Activated naive CD4-positive, alpha-beta T cell treated with anti-CD3 and anti-CD28 coated beads, Interleukin-2, amount 50 U/mL, for 72 hours (primary cell): Measurements from ENCODE around the gene ANP32A. TPM values are rescaled to one million over a fixed set of nuclear protein-coding genes. Genes with fewer than 3 reads are reported as not detected.

ENCODE experiments used
- ATAC-seq, 2 donors: fragments of 150-1000 bp; cut with Tn5 transposase; 2 replicates each; pipeline ENCODE4 v1.10.0; 2021; ENCODE audit warnings: mild to moderate bottlenecking in 2 of 2, moderate library complexity in 2 of 2
- DNase-seq, 2 donors: peaks; one replicate each; pipeline ENCODE4 v3.0.0; 2021 to 2022; ENCODE audit warnings: low spot score in 2 of 2
- H3K27ac Mint-ChIP-seq, 2 donors: one replicate each; pipeline ENCODE4 v1.8.0; 2022; ENCODE audit warnings: mild to moderate bottlenecking in 2 of 2, mixed read lengths in 2 of 2
- H3K36me3 Mint-ChIP-seq, 2 donors: one replicate each; pipeline ENCODE4 v1.8.0; 2022; ENCODE audit warnings: mixed read lengths in 2 of 2
- H3K9me3 Mint-ChIP-seq, 2 donors: one replicate each; pipeline ENCODE4 v1.8.0; 2022; ENCODE audit warnings: mixed read lengths in 2 of 2
- total RNA-seq, 2 donors: library from RNA; stranded (reverse); gene quantifications; one replicate each; pipeline ENCODE4 v1.2.3, GENCODE V29; 2022

ANP32A gene
- total RNA-seq, 2 donors from 2014 or later: 136 to 237 TPM

DNA sequence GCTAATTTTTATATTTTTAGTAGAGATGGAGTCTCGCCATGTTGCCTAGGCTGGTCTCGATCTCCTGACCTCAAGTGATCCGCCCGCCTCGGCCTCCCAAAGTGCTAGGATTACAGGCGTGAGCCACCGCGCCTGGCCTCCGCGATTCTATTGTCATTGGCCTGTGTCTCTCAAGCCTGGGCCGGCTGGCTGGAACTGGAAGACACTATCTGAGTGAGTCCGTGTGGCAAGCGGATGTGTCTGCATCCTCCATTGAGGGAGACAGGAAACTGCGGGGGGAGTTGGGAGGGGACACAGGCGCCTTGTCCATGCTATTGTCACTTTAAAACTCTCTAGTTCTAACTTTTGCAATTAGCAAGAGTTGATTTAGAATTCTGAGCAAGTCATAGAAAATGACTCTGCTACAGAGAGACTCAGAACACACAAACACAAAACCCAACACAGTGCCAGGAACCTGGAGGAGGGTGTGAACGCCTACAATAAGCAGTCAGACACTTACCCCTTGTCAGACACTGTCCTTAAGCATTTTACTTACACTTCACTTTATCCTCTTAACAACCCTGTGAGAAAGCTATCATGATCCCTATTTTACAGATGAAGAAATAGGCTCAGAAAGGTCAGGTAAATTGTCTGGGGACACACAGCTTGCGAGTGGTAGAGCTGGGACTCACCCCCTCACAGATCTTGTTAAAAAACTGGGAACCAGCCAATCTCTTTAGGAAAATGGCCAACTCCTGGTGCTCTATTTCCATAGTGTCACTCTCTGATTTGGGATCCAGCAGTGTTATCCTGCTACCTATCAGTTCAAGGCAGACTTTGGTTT, 38.7 kb downstream of the ANP32A start:
- peak; percentile 64 to 89 for ATAC-seq
- DNase-seq: peak in 1 of 2 donors; percentile 21
- Mint-ChIP-seq H3K36me3 (peaks cover 8 to 30% of the 10 kb centered on the region in 2 donors), H3K9me3 (no peaks in the 10 kb centered on the region), H3K27ac (peak overlapping the region; percentile 82 to 94)

DNA sequence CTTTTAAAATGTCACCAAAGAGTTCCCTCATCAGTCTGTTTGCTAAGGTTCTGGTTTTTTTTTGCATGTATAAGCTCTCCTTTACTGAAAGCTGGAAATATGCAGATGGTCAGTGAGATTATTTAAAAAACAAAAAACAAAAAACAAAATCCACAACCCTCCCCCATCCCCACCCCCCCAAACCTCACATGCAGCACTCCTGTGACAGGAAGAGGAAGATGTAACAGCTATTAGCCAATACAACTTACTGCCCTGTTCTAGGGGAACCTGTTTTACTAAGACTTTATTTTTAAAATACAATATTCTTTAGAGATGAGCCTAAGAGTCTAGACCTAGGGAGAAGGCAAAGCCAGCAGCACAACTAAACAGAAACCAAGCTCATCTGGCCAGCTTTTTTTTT, 39.5 kb downstream of the ANP32A start:
- H3K9me3 Mint-ChIP-seq: no peaks in the 10 kb centered on the region
- DNase-seq (no peak), ATAC-seq (no peak)
- peaks cover 8 to 30% of the 10 kb centered on the region in 2 donors for H3K36me3 Mint-ChIP-seq
- H3K27ac Mint-ChIP-seq: peak overlapping the region in 1 of 2 donors; percentile 94

DNA sequence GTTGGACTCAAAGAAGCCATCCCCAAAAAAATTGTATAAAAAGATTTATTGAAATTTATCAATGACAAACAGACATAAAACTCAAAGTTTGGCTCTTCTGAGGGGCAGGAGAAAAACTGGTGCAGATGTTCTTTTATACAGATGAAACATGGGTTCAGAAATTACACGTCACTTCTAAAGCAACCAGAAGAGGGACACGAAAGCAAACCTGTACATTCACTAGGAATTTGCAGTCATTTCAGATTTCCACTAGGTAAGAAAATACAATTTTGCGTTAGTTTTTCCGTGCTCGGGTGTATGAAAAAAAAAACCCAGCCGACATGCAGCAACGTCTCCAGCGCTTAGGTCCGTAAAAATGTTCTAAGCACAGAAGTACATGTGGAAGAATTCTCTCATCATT, 41.8 kb downstream of the ANP32A start:
- Mint-ChIP-seq H3K36me3 (peaks cover 8 to 32% of the 10 kb centered on the region in 2 donors), H3K9me3 (peaks cover 0 to 7% of the 10 kb centered on the region in 2 donors), H3K27ac (no peak overlapping the region)
- DNase-seq: no peak
- no peak for ATAC-seq

GRCh38 chr15:68776477-68777270, 44.0 kb downstream of the ANP32A start:
- Mint-ChIP-seq H3K27ac (peak overlapping the region; percentile 13 to 51), H3K36me3 (peaks cover 0 to 20% of the 10 kb centered on the region in 2 donors), H3K9me3 (peaks cover 0 to 7% of the 10 kb centered on the region in 2 donors)
- ATAC-seq (peak in 1 of 2 donors; percentile 17), DNase-seq (no peak)

- Mint-ChIP-seq H3K9me3 (peaks cover 0 to 7% of the 10 kb centered on the region in 2 donors), H3K36me3 (peaks cover 0 to 20% of the 10 kb centered on the region in 2 donors), H3K27ac (no peak overlapping the region)
- no peak for DNase-seq
- ATAC-seq: no peak
These were observed 44.8 kb downstream of the ANP32A start for GRCh38 chr15:68775671-68776476.

DNA sequence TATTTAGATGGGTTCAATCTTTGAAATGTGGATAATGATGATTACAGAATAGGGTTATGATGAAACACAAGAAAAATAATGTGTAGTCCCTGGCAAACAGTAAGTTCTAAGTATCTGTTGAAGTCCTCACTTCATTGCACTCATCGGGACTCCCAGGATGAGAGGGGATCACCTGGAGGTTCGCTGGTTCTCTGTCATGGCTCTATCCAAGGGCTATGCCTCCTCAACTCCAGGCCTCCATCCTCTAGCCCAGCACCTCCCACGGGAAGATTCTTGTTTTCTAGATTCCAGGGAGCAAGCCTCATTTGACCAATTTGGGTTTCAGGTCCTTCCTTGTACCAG, 45.5 kb downstream of the ANP32A start:
- Mint-ChIP-seq H3K36me3 (peaks cover 0 to 17% of the 10 kb centered on the region in 2 donors), H3K9me3 (peaks cover 0 to 7% of the 10 kb centered on the region in 2 donors), H3K27ac (peak overlapping the region in 1 of 2 donors; percentile 53)
- DNase-seq: no peak
- ATAC-seq: no peak

GRCh38 chr15:68774521-68775235, 46.0 kb downstream of the ANP32A start:
- ATAC-seq (no peak), DNase-seq (no peak)
- H3K36me3 Mint-ChIP-seq: peaks cover 0 to 12% of the 10 kb centered on the region in 2 donors
- peak overlapping the region in 1 of 2 donors; percentile 56 for H3K27ac Mint-ChIP-seq
- H3K9me3 Mint-ChIP-seq: peaks cover 0 to 7% of the 10 kb centered on the region in 2 donors

- Mint-ChIP-seq H3K36me3 (peaks cover 0 to 8% of the 10 kb centered on the region in 2 donors), H3K27ac (peak overlapping the region in 1 of 2 donors; percentile 56), H3K9me3 (peaks cover 0 to 7% of the 10 kb centered on the region in 2 donors)
- DNase-seq: no peak
- ATAC-seq: peak in 1 of 2 donors; percentile 49
These were observed 46.6 kb downstream of the ANP32A start for GRCh38 chr15:68774120-68774519.

GRCh38 chr15:68773036-68773435, 47.7 kb downstream of the ANP32A start:
- peaks cover 0 to 7% of the 10 kb centered on the region in 2 donors for H3K9me3 Mint-ChIP-seq
- H3K36me3 Mint-ChIP-seq: peaks cover 0 to 8% of the 10 kb centered on the region in 2 donors
- H3K27ac Mint-ChIP-seq: no peak overlapping the region
- no peak for ATAC-seq
- DNase-seq: no peak

- peaks cover 0 to 7% of the 10 kb centered on the region in 2 donors for H3K9me3 Mint-ChIP-seq
- no peak for ATAC-seq
- peaks cover 0 to 8% of the 10 kb centered on the region in 2 donors for H3K36me3 Mint-ChIP-seq
These were observed 50.5 kb downstream of the ANP32A start for GRCh38 chr15:68770216-68770615.

DNA sequence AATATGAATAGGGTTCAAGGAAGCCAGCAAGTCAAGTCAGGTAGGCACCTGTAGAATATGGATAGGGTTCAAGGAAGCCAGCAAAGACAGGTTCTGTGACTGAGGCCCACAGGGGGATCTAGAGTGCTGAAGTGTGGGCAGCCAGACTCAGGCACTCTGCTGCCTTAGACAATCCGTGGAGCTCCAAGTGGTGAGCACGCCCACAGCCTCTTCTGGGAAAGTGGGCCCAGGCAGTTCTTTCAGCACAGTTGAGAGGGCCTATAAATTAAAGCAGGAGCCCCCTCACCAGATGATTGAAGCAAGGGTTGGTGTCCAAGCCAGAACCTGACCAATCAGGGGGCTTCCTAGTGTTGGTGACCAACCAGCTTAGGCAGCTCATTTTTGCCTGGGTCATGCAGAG, 51.0 kb downstream of the ANP32A start:
- peaks cover 0 to 8% of the 10 kb centered on the region in 2 donors for H3K36me3 Mint-ChIP-seq

More at GRCh38 chr15:68770216-68770615, 50.5 kb downstream of the ANP32A start:
- DNase-seq: no peak
- H3K27ac Mint-ChIP-seq: peak overlapping the region in 1 of 2 donors; percentile 39

GRCh38 chr15:68768321-68768720, 52.4 kb downstream of the ANP32A start:
- no peaks in the 10 kb centered on the region for H3K9me3 Mint-ChIP-seq
- no peaks in the 10 kb centered on the region for H3K36me3 Mint-ChIP-seq
- ATAC-seq (peak; percentile 16 to 56), DNase-seq (no peak)
- H3K27ac Mint-ChIP-seq: no peak overlapping the region

More for the DNA sequence above, 51.0 kb downstream of the ANP32A start:
- peaks cover 0 to 7% of the 10 kb centered on the region in 2 donors for H3K9me3 Mint-ChIP-seq
- ATAC-seq: no peak
- no peak for DNase-seq
- peak overlapping the region in 1 of 2 donors; percentile 39 for H3K27ac Mint-ChIP-seq

DNA sequence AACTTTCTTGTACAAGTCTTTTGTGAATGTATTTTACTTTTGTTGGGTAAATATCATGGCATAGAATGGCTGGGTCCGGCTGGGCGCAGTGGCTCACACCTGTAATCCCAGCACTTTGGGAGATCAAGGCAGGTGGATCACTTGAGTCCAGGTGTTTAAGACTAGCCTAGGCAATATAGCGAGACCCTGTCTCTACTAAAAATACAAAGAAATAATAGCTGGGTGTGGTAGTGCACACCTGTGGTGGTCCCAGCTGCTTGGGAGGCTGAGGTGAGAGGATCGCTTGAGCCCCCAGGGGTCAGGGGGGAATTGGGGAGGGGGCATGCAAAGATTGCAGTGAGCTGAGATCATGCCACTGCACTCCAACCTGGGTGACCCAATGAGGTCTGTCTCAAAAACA, 52.9 kb downstream of the ANP32A start:
- no peak for ATAC-seq
- H3K36me3 Mint-ChIP-seq: no peaks in the 10 kb centered on the region

DNA sequence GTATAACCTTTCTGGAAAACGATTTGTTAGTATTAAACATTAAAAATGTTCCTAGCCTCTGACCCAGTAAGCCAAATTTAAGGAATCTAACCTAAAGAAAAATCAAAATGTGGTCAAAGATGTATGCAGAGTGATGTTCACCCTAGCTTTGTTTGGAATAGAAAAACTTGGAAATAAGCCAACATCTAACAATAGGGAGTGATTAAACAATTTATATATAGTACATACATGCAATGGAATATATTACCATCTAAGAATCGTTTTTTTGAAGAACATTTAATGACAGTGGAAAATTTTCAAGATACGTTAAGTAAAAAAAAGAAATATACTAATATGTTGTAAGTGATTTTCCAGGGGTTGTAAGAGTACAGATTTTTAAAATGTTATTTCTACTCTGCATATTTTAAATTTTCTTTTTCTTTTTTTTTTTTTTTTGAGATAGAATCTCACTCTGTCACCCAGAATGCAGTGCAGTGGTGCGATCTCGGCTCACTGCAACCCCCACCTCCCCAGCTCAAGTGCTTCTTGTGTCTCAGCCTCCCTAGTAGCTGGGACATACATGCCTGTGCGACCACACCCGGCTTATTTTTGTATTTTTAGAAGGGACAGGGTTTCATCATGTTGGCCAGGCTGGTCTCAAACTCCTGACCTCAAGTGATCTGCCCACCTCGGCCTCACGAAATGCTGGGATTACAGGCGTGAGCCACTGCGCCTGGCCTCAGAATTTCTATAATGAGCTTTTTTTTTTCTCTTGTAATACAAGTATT, 54.9 kb downstream of the ANP32A start:
- Mint-ChIP-seq H3K9me3 (no peaks in the 10 kb centered on the region), H3K27ac (peak overlapping the region in 1 of 2 donors; percentile 22), H3K36me3 (no peaks in the 10 kb centered on the region)
- DNase-seq (no peak), ATAC-seq (no peak)

More for the DNA sequence above, 52.9 kb downstream of the ANP32A start:
- DNase-seq: no peak
- no peaks in the 10 kb centered on the region for H3K9me3 Mint-ChIP-seq
- no peak overlapping the region for H3K27ac Mint-ChIP-seq

DNA sequence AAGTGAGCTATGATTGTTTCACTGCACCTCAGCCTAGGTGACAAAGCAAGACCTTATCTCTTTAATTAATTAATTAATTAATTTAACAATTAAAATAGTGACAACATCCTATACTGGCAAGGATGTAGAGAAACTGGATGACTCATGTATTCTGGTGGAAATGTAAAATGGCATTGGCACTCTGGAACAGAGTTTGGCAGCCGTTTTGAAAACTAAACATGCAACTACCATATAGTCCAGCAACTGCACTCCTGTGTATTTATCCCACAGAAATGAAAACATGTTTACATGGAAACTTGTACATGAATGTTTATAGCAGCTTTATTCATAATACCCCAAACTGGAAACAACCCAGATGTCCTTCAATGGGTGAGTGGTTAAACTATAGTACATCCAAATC, 56.6 kb downstream of the ANP32A start:
- Mint-ChIP-seq H3K36me3 (no peaks in the 10 kb centered on the region), H3K9me3 (no peaks in the 10 kb centered on the region), H3K27ac (no peak overlapping the region)
- no peak for DNase-seq
- no peak for ATAC-seq
